Ovary (tissue), 9 donors: ENCODE measurements around the gene COMMD2. TPM values are rescaled to one million over a fixed set of nuclear protein-coding genes. Genes with fewer than 3 reads are reported as not detected.

Experiments used
- DNase-seq, 5 donors: peaks; one replicate each; pipeline ENCODE4 v3.0.0-alpha.2; 2019 to 2020
- H3K27ac ChIP-seq, 2 donors: fragments of 200-600 bp; one replicate each; pipeline versions ENCODE4 v1.5.1 to v1.8.0; 2019 to 2022
- H3K27me3 ChIP-seq: fragments of 200-600 bp; one replicate; pipeline ENCODE4 v1.8.0; 2022
- H3K36me3 ChIP-seq: fragments of 200-600 bp; sonication (generic); one replicate; pipeline ENCODE4 v1.5.1; 2019
- H3K4me1 ChIP-seq: one replicate; pipeline ENCODE4 v1.8.1; 2013; ENCODE audit warnings: mild to moderate bottlenecking, moderate library complexity; ENCODE audit not compliant: insufficient read depth
- H3K4me3 ChIP-seq: fragments of 200-600 bp; sonication (generic); one replicate; pipeline ENCODE4 v1.5.1; 2017
- H3K9me3 ChIP-seq, 2 donors: fragments of 200-600 bp in 1 of 2; sonication (generic) in 1 of 2; one replicate each; pipeline versions ENCODE4 v1.5.1 to v1.8.1; 2013 to 2019; ENCODE audit warnings: mild to moderate bottlenecking in 1 of 2, moderate library complexity in 1 of 2
- EP300 ChIP-seq: sonication (generic); formaldehyde crosslinking; IDR thresholded peaks from one replicate; pipeline ENCODE4 v1.6.1; 2017; ENCODE audit warnings: antibody characterized with exemption
- POLR2A ChIP-seq: fragments of 450-650 bp; IDR thresholded peaks from one replicate; pipeline ENCODE4 v1.6.1; 2017; ENCODE audit warnings: antibody characterized with exemption, mild to moderate bottlenecking, moderate library complexity
- WGBS, 3 donors: extraction: QIAGEN DNeasy Blood & Tissue Kit in 1 of 3; methylation state at CpG; one replicate each; pipeline versions ENCODE4 v1.1.5 to v1.1.7; 2013 to 2017; 5-methylcytosine and 5-hydroxymethylcytosine counted together
- intact Hi-C, 4 donors: fragments of 100-400 bp; cut with DNase I; formaldehyde crosslinking; loops; one replicate each; pipeline versions ENCODE4 v1.11.0 to v1.15.1; 2022 to 2023
- polyA plus RNA-seq, 2 donors: library from polyadenylated mRNA; stranded (reverse); fragments of 200-250 nt in 1 of 2; fragments of 350-450 nt in 1 of 2; fragmentation: Illumina TruSeq in 1 of 2; extraction: RNeasy Lipid Tissue Mini Kit (QIAGEN cat#74804) in 1 of 2; gene quantifications; one replicate each; pipeline ENCODE4 v1.2.3, GENCODE V29; 2013 to 2014
- total RNA-seq, 7 donors: library from RNA; depleted of rRNA in 2 of 7; stranded (reverse); fragments of >200 nt in 2 of 7; fragmentation: NEBNext Ultra II Directional in 3 of 7; extraction: Animal tissue kit (Norgen Biotek cat#: 25700) in 3 of 7; gene quantifications; one replicate each; pipeline versions ENCODE4 v1.1.0 to v1.2.4, GENCODE V29; 2016 to 2023
- TF ChIP-seq, protein P1 (sequence below), 3 donors: fragments of 450-650 bp in 2 of 3; fragments of 200-600 bp in 1 of 3; IDR thresholded peaks; one replicate each; pipeline versions ENCODE4 v1.5.1 to v1.8.0; 2016 to 2022; ENCODE audit warnings: antibody characterized with exemption in 3 of 3, mild to moderate bottlenecking in 1 of 3
- donor health status: DM: no; HTN: no; CAD: no; lungs with moderate emphysema.
- donor health status: DM: no; HTN: no; CAD: no.
- donor health status: Bipolar disorder and iron deficiency.
- donor health status: DM: yes; HTN: yes; CAD: no.
- donor health status: DM: no; HTN: no; CAD: no.
- donor health status: DM: yes; HTN: yes; CAD: no.

COMMD2 gene
- total and polyA plus RNA-seq, 9 donors, result 15.6 to 40.9 (median 32.3) TPM

GRCh38 chr3:149770246-149770645 is 18.0 kb upstream of the COMMD2 start:
- Histone ChIP-seq H3K4me1 (no peaks in the 10 kb centered on the region), H3K36me3 (no peaks in the 10 kb centered on the region), H3K27me3 (no peaks in the 10 kb centered on the region), H3K4me3 (no peak overlapping the region), H3K9me3 (no peaks in the 10 kb centered on the region), H3K27ac (no peak overlapping the region)
- TF ChIP-seq EP300 (no peak), POLR2A (no peak)
- TF ChIP-seq, protein P1, sequence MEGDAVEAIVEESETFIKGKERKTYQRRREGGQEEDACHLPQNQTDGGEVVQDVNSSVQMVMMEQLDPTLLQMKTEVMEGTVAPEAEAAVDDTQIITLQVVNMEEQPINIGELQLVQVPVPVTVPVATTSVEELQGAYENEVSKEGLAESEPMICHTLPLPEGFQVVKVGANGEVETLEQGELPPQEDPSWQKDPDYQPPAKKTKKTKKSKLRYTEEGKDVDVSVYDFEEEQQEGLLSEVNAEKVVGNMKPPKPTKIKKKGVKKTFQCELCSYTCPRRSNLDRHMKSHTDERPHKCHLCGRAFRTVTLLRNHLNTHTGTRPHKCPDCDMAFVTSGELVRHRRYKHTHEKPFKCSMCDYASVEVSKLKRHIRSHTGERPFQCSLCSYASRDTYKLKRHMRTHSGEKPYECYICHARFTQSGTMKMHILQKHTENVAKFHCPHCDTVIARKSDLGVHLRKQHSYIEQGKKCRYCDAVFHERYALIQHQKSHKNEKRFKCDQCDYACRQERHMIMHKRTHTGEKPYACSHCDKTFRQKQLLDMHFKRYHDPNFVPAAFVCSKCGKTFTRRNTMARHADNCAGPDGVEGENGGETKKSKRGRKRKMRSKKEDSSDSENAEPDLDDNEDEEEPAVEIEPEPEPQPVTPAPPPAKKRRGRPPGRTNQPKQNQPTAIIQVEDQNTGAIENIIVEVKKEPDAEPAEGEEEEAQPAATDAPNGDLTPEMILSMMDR (IDR thresholded peaks at IDR 0.05), result no peak
- intact Hi-C loops, result no loop called here
- WGBS, 3 donors, result 85 to 88% (median 87%) methylated on average over 2 of the region's 2 CpGs
- DNase-seq, result no peak

- WGBS, 3 donors, result 91 to 94% (median 91%) methylated on average over 6 of the region's 6 CpGs
- intact Hi-C loops, result no loop called here
- no peaks in the 10 kb centered on the region for H3K9me3 ChIP-seq
- no peaks in the 10 kb centered on the region for H3K4me1 ChIP-seq
- H3K36me3 ChIP-seq, result no peaks in the 10 kb centered on the region
- DNase-seq, result no peak
- no peak overlapping the region for H3K27ac ChIP-seq
- H3K27me3 ChIP-seq, result no peaks in the 10 kb centered on the region
- no peak overlapping the region for H3K4me3 ChIP-seq
- TF ChIP-seq, protein P1 (IDR thresholded peaks at IDR 0.05), result no peak
- TF ChIP-seq POLR2A (no peak), EP300 (no peak)
Observed at GRCh38 chr3:149768704-149769103, 16.4 kb upstream of the COMMD2 start.

DNA sequence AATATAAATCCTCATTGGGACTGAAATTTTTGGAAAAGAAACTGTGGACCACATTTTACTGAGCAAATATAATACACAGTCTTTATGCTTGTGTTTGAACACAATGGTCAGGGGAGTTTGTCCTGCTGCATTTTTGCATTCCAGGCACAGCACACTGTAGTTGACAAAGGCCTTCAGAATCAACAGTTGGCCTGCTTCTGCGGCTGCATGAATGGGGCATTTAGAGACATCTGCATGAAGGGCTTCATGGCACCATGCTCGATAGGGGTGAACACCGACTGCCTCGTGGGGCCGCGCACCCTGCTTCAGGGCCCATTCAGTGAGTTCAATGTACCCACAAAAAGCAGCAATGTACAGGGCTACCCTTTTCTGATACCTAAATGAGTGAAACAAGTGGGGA is 15.4 kb upstream of the COMMD2 start:
- H3K27me3 ChIP-seq, result no peaks in the 10 kb centered on the region
- intact Hi-C loops, result no loop called here

GRCh38 chr3:149765762-149766334 is 13.6 kb upstream of the COMMD2 start:
- WGBS, 3 donors, result 49 to 62% (median 58%) methylated on average over 2 of the region's 2 CpGs
- no peaks in the 10 kb centered on the region for H3K36me3 ChIP-seq
- H3K9me3 ChIP-seq, result no peaks in the 10 kb centered on the region
- DNase-seq, result no peak
- intact Hi-C loops, result no loop called here
- H3K27ac ChIP-seq, result no peak overlapping the region
- TF ChIP-seq EP300, result no peak
- TF ChIP-seq, protein P1 (IDR thresholded peaks at IDR 0.05), result peak in 1 of 3 donors; percentile 20
- TF ChIP-seq POLR2A, result no peak
- H3K4me1 ChIP-seq, result no peaks in the 10 kb centered on the region
- no peaks in the 10 kb centered on the region for H3K27me3 ChIP-seq
- no peak overlapping the region for H3K4me3 ChIP-seq

More for the DNA sequence above, 15.4 kb upstream of the COMMD2 start:
- Histone ChIP-seq H3K27ac (no peak overlapping the region), H3K4me3 (no peak overlapping the region), H3K36me3 (no peaks in the 10 kb centered on the region), H3K4me1 (no peaks in the 10 kb centered on the region), H3K9me3 (no peaks in the 10 kb centered on the region)
- DNase-seq, result no peak
- WGBS, 3 donors, result 89 to 93% (median 92%) methylated on average over 6 of the region's 6 CpGs
- no peak for TF ChIP-seq EP300
- TF ChIP-seq POLR2A, result no peak
- TF ChIP-seq, protein P1 (IDR thresholded peaks at IDR 0.05), result no peak
